Suprapubic skin (tissue), 4 donors: ENCODE data around the gene ESF1. TPM values are rescaled to one million over a fixed set of nuclear protein-coding genes. Genes with fewer than 3 reads are reported as not detected.

Experiments
- DNase-seq, 2 donors: peaks; one replicate each; pipeline ENCODE4 v3.0.0-alpha.2; 2019; ENCODE audit warnings: low spot score in 2 of 2
- H3K27ac ChIP-seq: fragments of 200-600 bp; sonication (generic); one replicate; pipeline ENCODE4 v1.5.1; 2019
- H3K27me3 ChIP-seq: fragments of 200-600 bp; sonication (generic); one replicate; pipeline ENCODE4 v1.5.1; 2019
- H3K36me3 ChIP-seq: fragments of 200-600 bp; sonication (generic); one replicate; pipeline ENCODE4 v1.5.1; 2019
- H3K4me1 ChIP-seq: fragments of 200-600 bp; sonication (generic); one replicate; pipeline ENCODE4 v1.5.1; 2019
- H3K4me3 ChIP-seq: fragments of 200-600 bp; sonication (generic); one replicate; pipeline ENCODE4 v1.5.1; 2019; ENCODE audit warnings: mild to moderate bottlenecking
- H3K9me3 ChIP-seq: fragments of 200-600 bp; sonication (generic); one replicate; pipeline ENCODE4 v1.5.1; 2019
- CTCF ChIP-seq, 2 donors: fragments of 200-600 bp in 1 of 2; fragments of 450-650 bp in 1 of 2; sonication (generic) in 1 of 2; IDR thresholded peaks; one replicate each; pipeline ENCODE4 v1.5.1; 2016 to 2019; ENCODE audit warnings: antibody characterized with exemption in 2 of 2, mild to moderate bottlenecking in 1 of 2, moderate library complexity in 1 of 2
- EP300 ChIP-seq: sonication (generic); formaldehyde crosslinking; IDR thresholded peaks from one replicate; pipeline ENCODE4 v1.6.1; 2017; ENCODE audit warnings: antibody characterized with exemption
- POLR2A ChIP-seq, 2 donors: fragments of 450-650 bp; IDR thresholded peaks; one replicate each; pipeline ENCODE4 v1.6.1; 2017; ENCODE audit warnings: antibody characterized with exemption in 2 of 2, mild to moderate bottlenecking in 2 of 2, moderate library complexity in 2 of 2
- POLR2AphosphoS5 ChIP-seq, 3 donors: sonication (generic); formaldehyde crosslinking; IDR thresholded peaks; one replicate each; pipeline ENCODE4 v1.6.1; 2017; ENCODE audit warnings: antibody characterized with exemption in 3 of 3
- WGBS: methylation state at CpG from one replicate; pipeline ENCODE4 v1.1.5; 2018; 5-methylcytosine and 5-hydroxymethylcytosine counted together
- total RNA-seq, 4 donors: library from RNA; depleted of rRNA; stranded (reverse); fragments of >200 nt; gene quantifications; one replicate each; pipeline ENCODE4 v1.1.0, GENCODE V29; 2016

ESF1 gene
- total RNA-seq, 4 donors from 2014 or later: 9.0 to 20.4 (median 10.9) TPM

- no peak for DNase-seq
- H3K4me3 ChIP-seq: no peak overlapping the region
- no peaks in the 10 kb centered on the region for H3K9me3 ChIP-seq
- H3K36me3 ChIP-seq: peaks cover 73% of the 10 kb centered on the region
- H3K27me3 ChIP-seq: no peaks in the 10 kb centered on the region
- H3K4me1 ChIP-seq: no peaks in the 10 kb centered on the region
- WGBS: 86% methylated on average over 4 of the region's 4 CpGs
- TF ChIP-seq EP300: no peak
- no peak for TF ChIP-seq POLR2AphosphoS5 (IDR thresholded peaks at IDR 0.05)
- no peak for TF ChIP-seq POLR2A (IDR thresholded peaks at IDR 0.05)
- no peak overlapping the region for H3K27ac ChIP-seq
These were observed 30.0 kb upstream of the ESF1 start for GRCh38 chr20:13814672-13815071.

- DNase-seq: no peak
- 65% methylated on average over 3 of the region's 3 CpGs for WGBS
- peaks cover 80% of the 10 kb centered on the region for H3K36me3 ChIP-seq
- H3K27ac ChIP-seq: no peak overlapping the region
- no peak overlapping the region for H3K4me3 ChIP-seq
- no peak for TF ChIP-seq POLR2A (IDR thresholded peaks at IDR 0.05)
- H3K4me1 ChIP-seq: no peaks in the 10 kb centered on the region
- no peaks in the 10 kb centered on the region for H3K9me3 ChIP-seq
- H3K27me3 ChIP-seq: no peaks in the 10 kb centered on the region
These were observed 29.2 kb upstream of the ESF1 start for GRCh38 chr20:13813910-13814309.

GRCh38 chr20:13810446-13810845 lies 25.7 kb upstream of the ESF1 start:
- H3K9me3 ChIP-seq: no peaks in the 10 kb centered on the region

GRCh38 chr20:13809855-13810254 lies 25.1 kb upstream of the ESF1 start:
- no peak for DNase-seq
- 87% methylated on average over 3 of the region's 3 CpGs for WGBS
- Histone ChIP-seq H3K4me1 (no peaks in the 10 kb centered on the region), H3K27ac (no peak overlapping the region), H3K4me3 (no peak overlapping the region), H3K27me3 (no peaks in the 10 kb centered on the region), H3K9me3 (no peaks in the 10 kb centered on the region), H3K36me3 (peaks cover 72% of the 10 kb centered on the region)
- TF ChIP-seq POLR2AphosphoS5 (IDR thresholded peaks at IDR 0.05): no peak
- TF ChIP-seq EP300: no peak
- TF ChIP-seq CTCF (IDR thresholded peaks at IDR 0.05): no peak
- TF ChIP-seq POLR2A (IDR thresholded peaks at IDR 0.05): no peak

More at GRCh38 chr20:13810446-13810845, 25.7 kb upstream of the ESF1 start:
- TF ChIP-seq EP300 (no peak), POLR2AphosphoS5 (IDR thresholded peaks at IDR 0.05) (no peak), CTCF (IDR thresholded peaks at IDR 0.05) (no peak), POLR2A (IDR thresholded peaks at IDR 0.05) (no peak)
- Histone ChIP-seq H3K4me1 (no peaks in the 10 kb centered on the region), H3K27me3 (no peaks in the 10 kb centered on the region), H3K27ac (no peak overlapping the region), H3K36me3 (peaks cover 76% of the 10 kb centered on the region), H3K4me3 (no peak overlapping the region)
- no peak for DNase-seq

- DNase-seq: no peak
- peaks cover 72% of the 10 kb centered on the region for H3K36me3 ChIP-seq
- H3K4me3 ChIP-seq: no peak overlapping the region
These were observed 24.7 kb upstream of the ESF1 start for GRCh38 chr20:13809373-13809772.

GRCh38 chr20:13800728-13801134 lies 16.0 kb upstream of the ESF1 start:
- Histone ChIP-seq H3K4me1 (peaks cover 21% of the 10 kb centered on the region), H3K4me3 (no peak overlapping the region), H3K9me3 (no peaks in the 10 kb centered on the region), H3K27ac (no peak overlapping the region), H3K27me3 (no peaks in the 10 kb centered on the region), H3K36me3 (peaks cover 67% of the 10 kb centered on the region)
- no peak for TF ChIP-seq POLR2A (IDR thresholded peaks at IDR 0.05)
- peak in 1 of 3 donors; percentile 43 for TF ChIP-seq POLR2AphosphoS5 (IDR thresholded peaks at IDR 0.05)
- DNase-seq: peak; percentile 79 to 82
- 18% methylated on average over 7 of the region's 7 CpGs for WGBS

More at GRCh38 chr20:13809373-13809772, 24.7 kb upstream of the ESF1 start:
- Histone ChIP-seq H3K9me3 (no peaks in the 10 kb centered on the region), H3K4me1 (no peaks in the 10 kb centered on the region), H3K27me3 (no peaks in the 10 kb centered on the region), H3K27ac (no peak overlapping the region)
- WGBS: 82% methylated on average over 2 of the region's 2 CpGs
- no peak for TF ChIP-seq EP300
- no peak for TF ChIP-seq CTCF (IDR thresholded peaks at IDR 0.05)
- no peak for TF ChIP-seq POLR2A (IDR thresholded peaks at IDR 0.05)
- TF ChIP-seq POLR2AphosphoS5 (IDR thresholded peaks at IDR 0.05): no peak

- Histone ChIP-seq H3K9me3 (no peaks in the 10 kb centered on the region), H3K27ac (no peak overlapping the region), H3K36me3 (peaks cover 72% of the 10 kb centered on the region), H3K4me1 (peaks cover 21% of the 10 kb centered on the region), H3K4me3 (no peak overlapping the region), H3K27me3 (no peaks in the 10 kb centered on the region)
- WGBS: 89% methylated on average over 2 of the region's 2 CpGs
- TF ChIP-seq CTCF (IDR thresholded peaks at IDR 0.05) (no peak), EP300 (no peak), POLR2AphosphoS5 (IDR thresholded peaks at IDR 0.05) (no peak), POLR2A (IDR thresholded peaks at IDR 0.05) (no peak)
- DNase-seq: no peak
These were observed 15.3 kb upstream of the ESF1 start for GRCh38 chr20:13799974-13800373.
